SH-SY5Y (cell line): ENCODE results near the gene SEMA6B.

Source experiments
- GATA2 ChIP-seq: IDR thresholded peaks from 2 replicates; pipeline ENCODE4 v1.6.1; 2011; ENCODE audit warnings: mild to moderate bottlenecking, low read depth, low read length
- GATA3 ChIP-seq: IDR thresholded peaks from 2 replicates; pipeline ENCODE4 v1.6.1; 2011; ENCODE audit warnings: low read depth, mild to moderate bottlenecking, low read length, moderate library complexity

DNA sequence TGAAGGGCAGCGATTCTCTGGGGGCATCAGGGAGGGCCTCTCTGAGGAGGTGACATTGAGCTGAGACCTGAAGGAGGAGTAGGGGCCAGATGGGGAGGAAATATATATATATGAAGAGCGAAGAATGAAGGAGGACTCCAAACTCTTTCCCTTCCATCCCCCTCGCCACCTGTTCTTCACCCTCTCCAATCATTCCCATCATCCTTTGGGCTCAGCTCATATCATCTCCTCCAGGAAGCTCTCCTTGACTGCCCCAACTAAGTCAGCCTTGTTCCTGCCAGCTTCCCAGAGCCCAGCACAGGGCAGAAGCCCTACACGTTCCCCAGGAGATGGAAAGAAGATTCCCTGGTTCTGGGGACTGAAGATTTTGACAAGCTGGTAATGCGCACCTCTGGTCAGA lies 33.0 kb upstream of the SEMA6B start:
- TF ChIP-seq GATA2 (no peak), GATA3 (no peak)
